HepG2 (cell line): ENCODE measurements around the gene IVD. TPM values are rescaled to one million over a fixed set of nuclear protein-coding genes. Genes with fewer than 3 reads are reported as not detected.
A peak's percentile ranks its signal among the peaks of the same experiment; 100 is the strongest.

Source experiments
- ATAC-seq: fragments of 200-7000 bp; cut with Tn5 transposase; 3 replicates; pipeline ENCODE4 v1.9.1; 2020; ENCODE audit warnings: mild to moderate bottlenecking, moderate library complexity
- BruUV-seq: library from RNA; stranded (reverse); fragments of 400-500 nt; replicated peaks from 2 replicates; lab custom pipeline; 2021; lab: Mats Ljungman, UMichigan
- CTCF ChIA-PET: fragments of 300-600 bp; formaldehyde crosslinking; extraction: SDS; loops from one replicate; lab custom pipeline; 2021; ENCODE audit warnings: low total read pairs, inconsistent platforms, low intra/inter-chr PET ratio; lab: Yijun Ruan, JAX
- POLR2A ChIA-PET: fragments of 350-600 bp; sonication (Branson Sonifier 250); formaldehyde crosslinking; loops from one replicate; lab custom pipeline; 2020; ENCODE audit warnings: antibody characterized with exemption, inconsistent platforms; lab: Yijun Ruan, JAX
- DNase-seq: peaks from one replicate; pipeline ENCODE4 v3.0.0-alpha.2; 2015; ENCODE audit warnings: low spot score
- FAIRE-seq: peaks from 3 replicates; lab custom pipeline; 2011; peaks lifted over from hg19 to GRCh38; lab: Jason Lieb, UNC
- H2AFZ ChIP-seq: one replicate; pipeline ENCODE4 v1.6.1; 2011; ENCODE audit warnings: low read length, inconsistent platforms
- H3K27ac ChIP-seq: fragments of 300-600 bp; 3 replicates; pipeline ENCODE4 v1.8.0; 2011; ENCODE audit warnings: mixed run types, mild to moderate bottlenecking, mixed read lengths, low read length, inconsistent platforms; ENCODE audit not compliant: insufficient read depth; ENCODE audit errors: extremely low read length
- H3K27me3 ChIP-seq, 2 experiments: fragments of 200-600 bp in 1 of 2; 2 replicates in 1 of 2; 3 replicates in 1 of 2; pipeline versions ENCODE4 v1.6.0 to v1.8.0; 2011; ENCODE audit warnings: low read length in 2 of 2, mild to moderate bottlenecking in 2 of 2, moderate library complexity in 2 of 2, inconsistent platforms in 1 of 2; ENCODE audit not compliant: insufficient read depth in 2 of 2, control insufficient read depth in 1 of 2
- H3K36me3 ChIP-seq, 2 experiments: fragments of 200-600 bp in 1 of 2; replicated peaks in 1 of 2; 2 replicates in 1 of 2; 3 replicates in 1 of 2; pipeline versions ENCODE4 v1.5.1 to v1.8.0; 2011; ENCODE audit warnings: low read length in 2 of 2, inconsistent platforms in 1 of 2; ENCODE audit not compliant: insufficient read depth in 2 of 2, control insufficient read depth in 1 of 2
- H3K4me1 ChIP-seq: 2 replicates; pipeline ENCODE4 v1.5.1; 2012; ENCODE audit warnings: low read length, inconsistent platforms; ENCODE audit not compliant: insufficient read depth
- H3K4me2 ChIP-seq: 2 replicates; pipeline ENCODE4 v1.6.0; 2011; ENCODE audit warnings: low read depth, low read length, inconsistent platforms
- H3K4me3 ChIP-seq, 3 experiments: fragments of 200-600 bp in 1 of 3; sonication (generic), shearing (Covaris generic) in 1 of 3; replicated peaks in 1 of 3; 2 replicates each; pipeline ENCODE4 v1.5.1; 2011 to 2016; ENCODE audit warnings: low read length in 3 of 3, inconsistent platforms in 2 of 3, low read depth in 2 of 3, mild to moderate bottlenecking in 2 of 3, control low read depth in 1 of 3, mixed read lengths in 1 of 3; ENCODE audit not compliant: insufficient read depth in 1 of 3
- H3K79me2 ChIP-seq: one replicate; pipeline ENCODE4 v1.6.1; 2011; ENCODE audit warnings: low read length, inconsistent platforms; ENCODE audit not compliant: insufficient read depth
- H3K9ac ChIP-seq: 2 replicates; pipeline ENCODE4 v1.6.0; 2011; ENCODE audit warnings: mild to moderate bottlenecking, low read depth, low read length, inconsistent platforms; ENCODE audit not compliant: insufficient read depth
- H3K9me3 ChIP-seq: 2 replicates; pipeline ENCODE4 v1.5.1; 2012; ENCODE audit warnings: mild to moderate bottlenecking, low read length
- H4K20me1 ChIP-seq: 2 replicates; pipeline ENCODE4 v1.6.0; 2011; ENCODE audit warnings: inconsistent platforms, mild to moderate bottlenecking, low read length, moderate library complexity; ENCODE audit not compliant: insufficient read depth
- AGO2 ChIP-seq: fragments of 200-400 bp; formaldehyde crosslinking; optimal IDR thresholded peaks from 2 replicates; pipeline ENCODE3; 2017; ENCODE audit warnings: mild to moderate bottlenecking, low read depth, low read length, moderate library complexity
- ZBTB39 ChIP-seq: sonication (generic); formaldehyde crosslinking; IDR thresholded peaks from 2 replicates; pipeline ENCODE4 v1.5.0; 2020; ENCODE audit warnings: missing genetic modification reagents
- ZNF678 ChIP-seq: sonication (generic); formaldehyde crosslinking; IDR thresholded peaks from 2 replicates; pipeline ENCODE4 v1.4.0; 2020; ENCODE audit warnings: mild to moderate bottlenecking, missing genetic modification reagents
- WGBS: methylation state at CpG from one replicate; pipeline ENCODE4 v1.1.6; 2017; ENCODE audit warnings: low lambda C conversion rate; 5-methylcytosine and 5-hydroxymethylcytosine counted together
- in situ Hi-C: cut with HindIII; loops from 2 replicates; pipeline ENCODE4 v1.10.0; 2017; ENCODE audit warnings: low pct_unique_long_range_greater_than_20kb; ENCODE audit not compliant: extremely low pct_ligation_motif_present
- intact Hi-C: fragments of 100-400 bp; cut with micrococcal nuclease; formaldehyde crosslinking; loops from one replicate; pipeline ENCODE4 v1.10.0; 2022; ENCODE audit not compliant: unreplicated experiment
- polyA plus RNA-seq, 8 experiments: library from polyadenylated mRNA; depleted of rRNA in 3 of 8; stranded (reverse) in 7 of 8; unstranded in 1 of 8; fragments of >200 nt; fragmentation: Illumina TruSeq in 4 of 8; extraction: Trizol in 4 of 8; gene quantifications; 2 replicates each; pipeline versions ENCODE4 v1.2.1 to v1.2.3, GENCODE V29; 2011 to 2016; ENCODE audit warnings: low read depth in 4 of 8, missing spikeins in 1 of 8, mixed read lengths in 1 of 8; ENCODE audit not compliant: insufficient read depth in 1 of 8
- total RNA-seq, 5 experiments: library from RNA; depleted of rRNA; stranded (reverse); fragments of >200 nt; fragmentation: Illumina TruSeq; extraction: Trizol; gene quantifications; 2 replicates each; pipeline ENCODE4 v1.2.3, GENCODE V29; 2016; ENCODE audit warnings: low read depth in 1 of 5
- TF ChIP-seq, protein P1 (sequence below): sonication (generic); formaldehyde crosslinking; conservative IDR thresholded peaks from 2 replicates; pipeline ENCODE4 v1.4.0; 2020; ENCODE audit warnings: missing genetic modification reagents

The IVD gene
- total and polyA plus RNA-seq, 2 of the 13 experiments (the other 11 are each of a cell fraction or from before 2014, with no cell fraction given): 48.0 to 53.9 TPM

DNA sequence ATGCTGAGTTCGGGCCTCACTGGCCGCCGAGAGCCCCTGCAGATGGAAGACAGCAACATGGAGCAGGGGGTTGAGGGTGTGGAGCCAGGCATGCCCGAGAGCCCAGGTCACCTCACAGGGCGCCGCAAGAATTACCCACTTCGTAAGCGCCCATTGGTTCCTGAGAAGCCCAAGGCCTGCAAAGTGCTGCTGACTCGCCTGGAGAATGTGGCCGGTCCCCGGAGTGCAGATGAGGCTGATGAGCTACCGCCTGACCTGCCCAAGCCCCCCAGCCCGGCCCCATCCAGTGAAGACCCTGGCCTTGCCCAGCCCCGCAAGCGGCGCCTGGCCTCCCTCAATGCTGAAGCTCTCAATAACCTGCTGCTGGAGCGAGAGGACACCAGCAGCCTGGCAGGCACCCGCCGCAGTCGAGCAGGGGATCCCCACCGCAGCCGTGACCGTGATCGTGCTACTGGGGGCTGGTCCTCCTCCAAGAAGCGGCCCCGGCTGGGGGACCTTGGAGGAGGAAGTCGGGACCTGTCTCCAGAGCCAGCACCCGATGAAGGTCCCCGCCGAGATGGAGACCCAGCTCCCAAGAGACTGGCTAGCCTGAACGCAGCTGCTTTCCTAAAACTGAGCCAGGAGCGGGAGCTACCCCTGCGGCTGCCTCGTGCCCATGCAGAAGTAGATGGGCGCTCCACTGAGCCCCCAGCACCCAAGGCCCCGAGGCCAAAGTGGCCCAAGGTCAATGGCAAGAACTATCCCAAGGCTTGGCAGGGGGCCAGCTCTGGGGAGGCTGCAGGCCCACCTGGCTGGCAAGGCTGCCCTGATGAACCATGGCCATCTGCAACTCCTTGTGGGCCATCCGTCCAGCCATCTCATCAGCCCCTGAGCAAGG is 53.1 kb downstream of the IVD start:
- in situ Hi-C loops: no loop called here
- POLR2A ChIA-PET: no interaction called here
- 97% methylated on average over 12 of the region's 37 CpGs for WGBS
- H3K4me1 ChIP-seq: peaks cover 36% of the 10 kb centered on the region
- H3K36me3 ChIP-seq: peaks cover 14 to 25% of the 10 kb centered on the region in 2 experiments; a peak in 4 of 5 replicates
- no peak overlapping the region for H2AFZ ChIP-seq
- H3K9me3 ChIP-seq: no peaks in the 10 kb centered on the region
- TF ChIP-seq AGO2: peak; percentile 3
- no peak for TF ChIP-seq ZBTB39
- H3K27me3 ChIP-seq: no peaks in the 10 kb centered on the region
- BruUV-seq: no TSS peak
- H3K4me3 ChIP-seq: no peak overlapping the region
- no peak for DNase-seq
- intact Hi-C loops: no loop called here
- FAIRE-seq: no peak
- no peak overlapping the region for H3K27ac ChIP-seq
- CTCF ChIA-PET: no interaction called here
- H3K79me2 ChIP-seq: peaks cover 26% of the 10 kb centered on the region
- ATAC-seq: no peak
- H3K9ac ChIP-seq: no peak overlapping the region
- peaks cover 4% of the 10 kb centered on the region; the same call in 1 of the 2 replicates for H4K20me1 ChIP-seq
- no peak overlapping the region for H3K4me2 ChIP-seq

DNA sequence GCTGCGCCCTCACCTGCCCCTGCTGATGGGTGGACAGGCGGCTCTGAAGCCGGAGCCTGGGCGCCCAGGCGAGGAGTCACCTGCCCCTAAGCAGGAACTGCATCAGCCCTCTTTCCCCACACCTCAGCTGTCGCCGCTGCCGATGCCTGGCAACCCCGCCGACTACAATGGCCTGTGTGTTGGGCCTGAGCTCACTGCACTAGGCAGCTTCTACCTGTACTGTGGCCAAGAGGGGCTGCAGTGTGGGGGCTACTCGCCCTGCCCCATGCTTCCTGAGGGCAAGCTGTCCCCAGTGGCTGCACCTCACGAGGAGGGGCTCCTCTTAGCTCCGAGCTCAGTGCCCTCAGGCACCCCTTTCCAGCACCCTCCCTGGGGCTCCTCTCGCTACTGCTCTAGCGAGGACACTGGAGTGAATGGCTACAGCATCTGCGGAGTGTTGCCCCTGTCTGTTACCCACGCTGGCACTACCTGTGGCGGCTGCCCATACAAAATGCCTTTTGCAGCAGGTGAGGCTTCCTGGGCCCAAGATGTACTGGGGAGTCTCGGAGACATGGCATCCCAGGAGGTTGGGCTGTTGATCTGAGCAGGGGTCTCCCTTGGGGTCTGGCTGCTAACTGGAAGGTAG is 53.9 kb downstream of the IVD start:
- DNase-seq (no peak), FAIRE-seq (no peak), ATAC-seq (no peak)
- Histone ChIP-seq H3K4me2 (no peak overlapping the region), H2AFZ (no peak overlapping the region), H4K20me1 (peaks cover 3% of the 10 kb centered on the region; the same call in 1 of the 2 replicates), H3K9me3 (no peaks in the 10 kb centered on the region), H3K36me3 (peaks cover 18 to 32% of the 10 kb centered on the region in 2 experiments; a peak in 4 of 5 replicates), H3K4me3 (no peak overlapping the region), H3K9ac (no peak overlapping the region), H3K27ac (no peak overlapping the region), H3K4me1 (peaks cover 29% of the 10 kb centered on the region), H3K79me2 (peaks cover 22% of the 10 kb centered on the region), H3K27me3 (no peaks in the 10 kb centered on the region)
- TF ChIP-seq, protein P1, sequence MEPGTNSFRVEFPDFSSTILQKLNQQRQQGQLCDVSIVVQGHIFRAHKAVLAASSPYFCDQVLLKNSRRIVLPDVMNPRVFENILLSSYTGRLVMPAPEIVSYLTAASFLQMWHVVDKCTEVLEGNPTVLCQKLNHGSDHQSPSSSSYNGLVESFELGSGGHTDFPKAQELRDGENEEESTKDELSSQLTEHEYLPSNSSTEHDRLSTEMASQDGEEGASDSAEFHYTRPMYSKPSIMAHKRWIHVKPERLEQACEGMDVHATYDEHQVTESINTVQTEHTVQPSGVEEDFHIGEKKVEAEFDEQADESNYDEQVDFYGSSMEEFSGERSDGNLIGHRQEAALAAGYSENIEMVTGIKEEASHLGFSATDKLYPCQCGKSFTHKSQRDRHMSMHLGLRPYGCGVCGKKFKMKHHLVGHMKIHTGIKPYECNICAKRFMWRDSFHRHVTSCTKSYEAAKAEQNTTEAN (CRISPR knock-in tag): no peak
- TF ChIP-seq ZNF678 (CRISPR knock-in tag): no peak
- CTCF ChIA-PET: no interaction called here
- 96% methylated on average over 18 of the region's 19 CpGs for WGBS
- intact Hi-C loops: no loop called here
- POLR2A ChIA-PET: no interaction called here
- in situ Hi-C loops: no loop called here
- BruUV-seq: no TSS peak
